Neural progenitor cell (in vitro differentiated cells): ENCODE measurements around the gene JAK2.

Source experiments
- EZH2 ChIP-seq: fragments of 200-600 bp; sonication (generic); IDR thresholded peaks from 2 replicates; pipeline ENCODE4 v1.6.1; 2017; ENCODE audit warnings: antibody characterized with exemption, mild to moderate bottlenecking, moderate library complexity
- EZH2phosphoT487 ChIP-seq: fragments of 200-600 bp; sonication (generic); IDR thresholded peaks from 2 replicates; pipeline ENCODE4 v1.6.1; 2017; ENCODE audit warnings: antibody characterized with exemption
- TF ChIP-seq, protein P1 (sequence below): fragments of 200-600 bp; sonication (generic); IDR thresholded peaks from 2 replicates; pipeline ENCODE4 v1.5.1; 2017; ENCODE audit warnings: antibody characterized with exemption, mild to moderate bottlenecking

DNA sequence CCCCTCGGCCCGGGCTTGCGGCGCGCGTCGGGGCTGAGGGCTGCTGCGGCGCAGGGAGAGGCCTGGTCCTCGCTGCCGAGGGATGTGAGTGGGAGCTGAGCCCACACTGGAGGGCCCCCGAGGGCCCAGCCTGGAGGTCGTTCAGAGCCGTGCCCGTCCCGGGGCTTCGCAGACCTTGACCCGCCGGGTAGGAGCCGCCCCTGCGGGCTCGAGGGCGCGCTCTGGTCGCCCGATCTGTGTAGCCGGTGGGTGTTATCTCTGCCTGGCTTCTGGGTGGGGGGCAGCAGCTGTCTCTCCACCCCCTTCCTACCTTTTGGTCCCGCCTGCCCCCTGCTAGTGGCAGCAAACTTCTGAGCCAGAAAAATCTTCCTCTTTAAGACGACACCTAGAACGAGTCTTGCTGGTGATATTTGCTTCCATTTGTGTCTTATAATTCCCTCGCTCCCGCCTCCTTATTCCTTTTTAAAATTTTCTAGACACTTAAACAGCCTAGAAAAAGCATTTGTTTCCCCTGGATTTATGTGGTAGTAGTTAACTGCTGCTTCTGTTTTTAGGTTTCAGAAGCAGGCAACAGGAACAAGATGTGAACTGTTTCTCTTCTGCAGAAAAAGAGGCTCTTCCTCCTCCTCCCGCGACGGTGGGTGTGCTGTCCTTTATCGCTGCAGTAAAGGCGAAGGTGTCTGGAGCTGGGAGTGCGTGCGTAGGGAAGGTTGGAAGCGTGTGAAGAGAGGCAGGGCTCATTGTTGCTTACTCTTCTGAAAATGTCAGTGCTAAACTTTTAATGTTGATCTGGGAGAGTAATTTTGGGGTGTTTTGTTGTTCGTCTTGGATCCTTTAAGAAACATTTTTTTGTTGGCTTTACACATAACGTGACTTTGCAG is 554 bp downstream of the JAK2 start:
- TF ChIP-seq EZH2 (no peak), EZH2phosphoT487 (no peak)
- TF ChIP-seq, protein P1, sequence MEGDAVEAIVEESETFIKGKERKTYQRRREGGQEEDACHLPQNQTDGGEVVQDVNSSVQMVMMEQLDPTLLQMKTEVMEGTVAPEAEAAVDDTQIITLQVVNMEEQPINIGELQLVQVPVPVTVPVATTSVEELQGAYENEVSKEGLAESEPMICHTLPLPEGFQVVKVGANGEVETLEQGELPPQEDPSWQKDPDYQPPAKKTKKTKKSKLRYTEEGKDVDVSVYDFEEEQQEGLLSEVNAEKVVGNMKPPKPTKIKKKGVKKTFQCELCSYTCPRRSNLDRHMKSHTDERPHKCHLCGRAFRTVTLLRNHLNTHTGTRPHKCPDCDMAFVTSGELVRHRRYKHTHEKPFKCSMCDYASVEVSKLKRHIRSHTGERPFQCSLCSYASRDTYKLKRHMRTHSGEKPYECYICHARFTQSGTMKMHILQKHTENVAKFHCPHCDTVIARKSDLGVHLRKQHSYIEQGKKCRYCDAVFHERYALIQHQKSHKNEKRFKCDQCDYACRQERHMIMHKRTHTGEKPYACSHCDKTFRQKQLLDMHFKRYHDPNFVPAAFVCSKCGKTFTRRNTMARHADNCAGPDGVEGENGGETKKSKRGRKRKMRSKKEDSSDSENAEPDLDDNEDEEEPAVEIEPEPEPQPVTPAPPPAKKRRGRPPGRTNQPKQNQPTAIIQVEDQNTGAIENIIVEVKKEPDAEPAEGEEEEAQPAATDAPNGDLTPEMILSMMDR: no peak
